Mucosa of stomach (tissue), 1 donor: ENCODE results near the gene RELB.

Source experiments
- H3K27me3 ChIP-seq: one replicate; pipeline ENCODE4 v1.7.0; 2013; ENCODE audit warnings: mild to moderate bottlenecking, low read length; ENCODE audit not compliant: control insufficient read depth, insufficient read depth
- H3K36me3 ChIP-seq: one replicate; pipeline ENCODE4 v1.7.0; 2013; ENCODE audit warnings: low read length; ENCODE audit not compliant: control insufficient read depth, insufficient read depth
- H3K4me1 ChIP-seq: one replicate; pipeline ENCODE4 v1.7.0; 2013; ENCODE audit warnings: mild to moderate bottlenecking, low read length; ENCODE audit not compliant: control insufficient read depth, insufficient read depth
- H3K4me3 ChIP-seq: one replicate; pipeline ENCODE4 v1.7.0; 2013; ENCODE audit warnings: low read length
- H3K9ac ChIP-seq: one replicate; pipeline ENCODE4 v1.7.0; 2013; ENCODE audit warnings: mild to moderate bottlenecking, low read length, moderate library complexity
- H3K9me3 ChIP-seq: one replicate; pipeline ENCODE4 v1.7.0; 2013; ENCODE audit warnings: mild to moderate bottlenecking, low read length, moderate library complexity; ENCODE audit not compliant: control insufficient read depth
- donor health status: Pancreatic carcinoma.

Gene RELB

GRCh38 chr19:45051929-45052579, 50.8 kb downstream of the RELB start:
- Histone ChIP-seq H3K9ac (peak overlapping the region; percentile 70), H3K9me3 (no peaks in the 10 kb centered on the region), H3K36me3 (peaks cover 22% of the 10 kb centered on the region)

GRCh38 chr19:45056831-45057230, 55.6 kb downstream of the RELB start:
- no peak overlapping the region for H3K9ac ChIP-seq
- H3K4me1 ChIP-seq, result peaks cover 19% of the 10 kb centered on the region
- H3K27me3 ChIP-seq, result no peaks in the 10 kb centered on the region
- no peaks in the 10 kb centered on the region for H3K9me3 ChIP-seq
- peaks cover 57% of the 10 kb centered on the region for H3K36me3 ChIP-seq
- H3K4me3 ChIP-seq, result no peak overlapping the region

More at GRCh38 chr19:45051929-45052579, 50.8 kb downstream of the RELB start:
- Histone ChIP-seq H3K27me3 (no peaks in the 10 kb centered on the region), H3K4me3 (no peak overlapping the region), H3K4me1 (peaks cover 41% of the 10 kb centered on the region)

- Histone ChIP-seq H3K4me1 (peaks cover 14% of the 10 kb centered on the region), H3K4me3 (no peak overlapping the region), H3K9me3 (no peaks in the 10 kb centered on the region), H3K27me3 (no peaks in the 10 kb centered on the region), H3K9ac (no peak overlapping the region), H3K36me3 (peaks cover 57% of the 10 kb centered on the region)
Observed at GRCh38 chr19:45057444-45057843, 56.2 kb downstream of the RELB start.

GRCh38 chr19:45058622-45059159, 57.4 kb downstream of the RELB start:
- Histone ChIP-seq H3K4me1 (peaks cover 6% of the 10 kb centered on the region), H3K4me3 (no peak overlapping the region), H3K27me3 (no peaks in the 10 kb centered on the region), H3K9ac (no peak overlapping the region), H3K36me3 (peaks cover 53% of the 10 kb centered on the region), H3K9me3 (no peaks in the 10 kb centered on the region)

- Histone ChIP-seq H3K4me3 (no peak overlapping the region), H3K27me3 (no peaks in the 10 kb centered on the region), H3K4me1 (peaks cover 6% of the 10 kb centered on the region), H3K9ac (no peak overlapping the region), H3K9me3 (no peaks in the 10 kb centered on the region), H3K36me3 (peaks cover 53% of the 10 kb centered on the region)
Observed at GRCh38 chr19:45059258-45059965, 58.1 kb downstream of the RELB start.

- Histone ChIP-seq H3K36me3 (peaks cover 41% of the 10 kb centered on the region), H3K4me3 (no peak overlapping the region), H3K9ac (no peak overlapping the region), H3K4me1 (peaks cover 6% of the 10 kb centered on the region), H3K9me3 (no peaks in the 10 kb centered on the region), H3K27me3 (no peaks in the 10 kb centered on the region)
Observed at GRCh38 chr19:45061965-45062364, 60.7 kb downstream of the RELB start.

GRCh38 chr19:45063851-45064801, 62.9 kb downstream of the RELB start:
- Histone ChIP-seq H3K36me3 (peaks cover 27% of the 10 kb centered on the region), H3K4me1 (peaks cover 9% of the 10 kb centered on the region), H3K4me3 (no peak overlapping the region), H3K27me3 (no peaks in the 10 kb centered on the region), H3K9me3 (no peaks in the 10 kb centered on the region), H3K9ac (no peak overlapping the region)

- Histone ChIP-seq H3K9ac (no peak overlapping the region), H3K27me3 (no peaks in the 10 kb centered on the region), H3K9me3 (no peaks in the 10 kb centered on the region), H3K36me3 (peaks cover 5% of the 10 kb centered on the region), H3K4me1 (peaks cover 29% of the 10 kb centered on the region), H3K4me3 (no peak overlapping the region)
Observed at GRCh38 chr19:45066921-45067661, 65.8 kb downstream of the RELB start.

- Histone ChIP-seq H3K9me3 (no peaks in the 10 kb centered on the region), H3K27me3 (no peaks in the 10 kb centered on the region), H3K9ac (no peak overlapping the region), H3K36me3 (peaks cover 5% of the 10 kb centered on the region), H3K4me3 (no peak overlapping the region), H3K4me1 (peaks cover 32% of the 10 kb centered on the region)
Observed at GRCh38 chr19:45068041-45068440, 66.8 kb downstream of the RELB start.

- Histone ChIP-seq H3K27me3 (no peaks in the 10 kb centered on the region), H3K36me3 (peaks cover 5% of the 10 kb centered on the region), H3K9me3 (no peaks in the 10 kb centered on the region), H3K4me3 (no peak overlapping the region), H3K9ac (no peak overlapping the region), H3K4me1 (peaks cover 32% of the 10 kb centered on the region)
Observed at GRCh38 chr19:45069056-45069455, 67.8 kb downstream of the RELB start.

GRCh38 chr19:45070214-45070613, 69.0 kb downstream of the RELB start:
- H3K36me3 ChIP-seq, result no peaks in the 10 kb centered on the region
- H3K4me1 ChIP-seq, result peaks cover 32% of the 10 kb centered on the region
- H3K4me3 ChIP-seq, result no peak overlapping the region
- H3K9me3 ChIP-seq, result no peaks in the 10 kb centered on the region
- H3K27me3 ChIP-seq, result no peaks in the 10 kb centered on the region
- H3K9ac ChIP-seq, result no peak overlapping the region
